ENCODE results near the gene DNAJA1.
"Not testable (repeated sequence)": the region's sequence is repeated elsewhere in the genome, so short reads cannot be mapped to it uniquely, and the experiment has no call there.

The DNAJA1 gene

GRCh38 chr9:33082128-33082527 lies 57.1 kb downstream of the DNAJA1 start:
- DNase-seq (ENCODE audit: low read depth), result no peak

- DNase-seq (ENCODE audit: low read depth), result no peak
These were observed 57.7 kb downstream of the DNAJA1 start for GRCh38 chr9:33082538-33083326.

- not testable (repeated sequence) for DNase-seq (ENCODE audit: low read depth)
These were observed 60.6 kb downstream of the DNAJA1 start for GRCh38 chr9:33085672-33086071.
